SK-N-SH (cell line): ENCODE results near the gene LRP2BP.

Experiments used
- CTCF ChIP-seq: fragments of 200-600 bp; sonication (generic); IDR thresholded peaks from 2 replicates; pipeline ENCODE4 v1.6.1; 2017; ENCODE audit warnings: antibody characterized with exemption, mild to moderate bottlenecking, moderate library complexity
- ELF1 ChIP-seq: IDR thresholded peaks from 2 replicates; pipeline ENCODE4 v1.4.0; 2012
- FOSL2 ChIP-seq: IDR thresholded peaks from 2 replicates; pipeline ENCODE4 v1.4.0; 2012; ENCODE audit warnings: low read depth, mild to moderate bottlenecking, moderate library complexity, borderline replicate concordance
- JUND ChIP-seq: IDR thresholded peaks from 2 replicates; pipeline ENCODE4 v1.4.0; 2012
- MAX ChIP-seq: IDR thresholded peaks from 2 replicates; pipeline ENCODE4 v1.4.0; 2012; ENCODE audit warnings: low read depth
- MEF2A ChIP-seq: IDR thresholded peaks from 2 replicates; pipeline ENCODE4 v1.4.0; 2012; ENCODE audit warnings: low read depth, borderline replicate concordance
- RAD21 ChIP-seq: IDR thresholded peaks from 2 replicates; pipeline ENCODE4 v1.6.1; 2012; ENCODE audit warnings: mild to moderate bottlenecking, low read length
- RCOR1 ChIP-seq: fragments of 150-350 bp; IDR thresholded peaks from 2 replicates; pipeline ENCODE4 v1.6.1; 2017; ENCODE audit warnings: antibody characterized with exemption, low read length
- RFX5 ChIP-seq: IDR thresholded peaks from 2 replicates; pipeline ENCODE4 v1.6.1; 2012; ENCODE audit warnings: mild to moderate bottlenecking, improper control_type of control experiment, low read length
- SMC3 ChIP-seq: IDR thresholded peaks from 2 replicates; pipeline ENCODE4 v1.6.1; 2012; ENCODE audit warnings: low read depth, low read length, improper control_type of control experiment
- TAF1 ChIP-seq: IDR thresholded peaks from 2 replicates; pipeline ENCODE4 v1.6.1; 2012; ENCODE audit warnings: low read depth, mild to moderate bottlenecking, low read length, moderate library complexity, borderline replicate concordance
- YY1 ChIP-seq: IDR thresholded peaks from 2 replicates; pipeline ENCODE4 v1.4.0; 2012; ENCODE audit warnings: low read depth, mild to moderate bottlenecking

GRCh38 chr4:185445209-185445608 is 49.5 kb upstream of the LRP2BP start:
- TF ChIP-seq CTCF (no peak), RFX5 (no peak), SMC3 (no peak), MEF2A (no peak), TAF1 (no peak), FOSL2 (no peak), YY1 (no peak), MAX (no peak), RAD21 (no peak), ELF1 (no peak), RCOR1 (no peak), JUND (no peak)
